Left forelimb (tissue), 1 donor: ENCODE measurements around the gene HMGN4.
A peak's percentile ranks its signal among the peaks of the same experiment; 100 is the strongest.

Experiments used
- DNase-seq: peaks from one replicate; pipeline ENCODE4 v3.0.0-alpha.2; 2018; ENCODE audit warnings: low spot score

Gene HMGN4

DNA sequence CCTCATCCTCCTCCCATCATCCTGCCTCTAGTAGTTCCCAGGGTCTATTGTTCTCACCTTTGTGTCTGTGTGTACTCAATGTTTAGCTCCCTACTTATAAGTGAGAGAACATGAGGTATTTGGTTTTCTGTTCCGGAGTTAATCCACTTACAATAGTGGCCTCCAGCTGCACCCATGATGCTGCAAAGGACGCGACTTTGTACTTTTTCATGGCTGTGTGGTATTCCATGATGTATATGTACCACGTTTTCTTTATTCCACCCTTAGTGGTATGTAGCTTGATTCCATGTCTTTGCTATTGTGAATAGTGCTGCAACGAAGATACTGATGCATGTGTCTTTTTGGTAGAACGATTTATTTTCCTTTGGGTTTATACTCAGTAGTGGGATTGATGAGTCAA lies 40.1 kb downstream of the HMGN4 start:
- DNase-seq = no peak

DNA sequence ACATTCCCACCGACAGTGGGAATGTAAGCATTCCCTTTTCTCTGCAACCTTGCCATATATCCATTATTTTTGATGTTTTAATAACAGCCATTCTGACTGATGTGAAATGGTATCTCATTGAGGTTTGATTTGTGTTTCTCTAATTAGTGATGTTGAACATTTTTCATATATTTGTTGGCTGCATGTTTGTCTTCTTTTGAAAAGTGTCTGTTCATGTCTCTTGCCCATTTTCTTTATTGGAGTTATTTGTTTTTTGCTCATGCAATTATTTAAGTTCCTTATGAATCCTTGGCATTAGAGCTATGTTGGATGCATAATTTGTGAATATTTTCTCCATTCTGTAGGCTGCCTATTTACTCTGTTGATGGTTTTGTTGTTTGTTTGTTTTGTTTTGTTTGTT lies 40.6 kb downstream of the HMGN4 start:
- DNase-seq = no peak

DNA sequence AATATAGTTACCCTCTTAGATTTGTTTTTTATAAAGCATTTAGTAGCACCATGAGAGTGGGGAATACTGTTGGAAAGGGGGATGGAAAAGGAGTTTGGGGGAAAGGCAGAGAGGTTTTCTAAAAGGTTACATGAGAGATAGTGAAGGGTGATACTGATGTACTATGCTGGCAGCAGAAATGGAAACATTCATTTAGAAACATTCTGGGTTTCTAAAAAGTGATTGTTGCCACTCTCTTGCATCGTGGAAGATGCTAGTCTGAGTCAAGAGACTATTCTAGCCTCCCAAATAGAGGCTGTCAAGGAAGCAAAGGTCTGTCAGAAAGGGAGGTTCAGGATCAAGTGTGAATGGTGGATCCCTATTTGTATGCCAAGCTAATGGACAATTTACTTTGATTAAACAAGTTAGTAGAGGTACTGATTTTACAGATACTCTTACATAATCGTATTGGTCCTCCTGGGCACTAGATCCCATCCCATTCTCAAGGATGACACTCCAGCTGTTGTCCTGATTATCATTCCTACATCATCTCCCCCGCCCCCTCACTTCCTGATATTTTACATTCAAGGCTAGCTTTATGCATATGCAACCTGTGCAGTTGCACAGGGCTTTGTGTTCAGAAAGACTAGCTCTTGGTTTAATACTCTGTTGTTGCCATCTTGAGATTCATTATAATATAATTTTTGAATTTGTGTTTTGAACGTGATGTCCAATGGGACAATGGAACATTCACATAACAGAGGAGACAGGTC lies 43.2 kb downstream of the HMGN4 start:
- no peak for DNase-seq

DNA sequence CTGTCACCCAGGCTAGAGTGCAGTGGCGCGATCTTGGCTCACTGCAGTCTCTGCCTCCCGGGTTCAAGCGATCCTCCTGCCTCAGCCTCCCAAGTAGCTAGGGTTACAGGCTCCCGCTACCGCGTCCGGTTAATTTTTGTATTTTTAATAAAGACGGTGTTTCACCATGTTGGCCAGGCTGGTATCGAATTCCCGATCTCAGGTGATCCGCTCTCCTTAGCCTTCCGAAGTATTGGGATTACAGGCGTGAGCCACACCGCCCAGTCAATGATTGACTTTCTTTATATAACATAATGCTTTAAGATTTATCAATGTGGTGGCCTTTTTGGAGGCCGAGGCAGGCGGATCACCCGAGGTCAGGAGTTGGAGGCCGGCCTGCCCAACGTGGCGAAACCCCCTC lies 50.8 kb downstream of the HMGN4 start:
- DNase-seq = no peak

DNA sequence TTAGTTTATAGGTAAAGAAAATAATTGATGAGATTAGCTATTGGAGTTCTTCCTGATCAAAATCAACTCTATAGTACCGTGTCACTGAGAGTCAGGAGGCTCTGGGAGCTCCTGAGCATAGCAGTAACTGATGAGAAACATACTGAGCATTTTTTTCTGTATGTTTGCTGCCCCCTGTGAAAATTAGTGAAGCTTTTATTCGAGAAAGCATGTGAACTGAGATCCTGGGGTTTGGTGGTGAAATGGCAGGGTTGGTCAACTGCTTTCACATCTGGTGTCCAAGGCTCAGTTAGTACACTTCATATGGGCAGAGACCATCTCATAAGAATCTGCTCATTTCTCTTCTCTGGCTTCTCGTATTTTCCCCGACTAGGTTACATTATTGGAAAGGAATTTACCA lies 54.5 kb downstream of the HMGN4 start:
- no peak for DNase-seq

DNA sequence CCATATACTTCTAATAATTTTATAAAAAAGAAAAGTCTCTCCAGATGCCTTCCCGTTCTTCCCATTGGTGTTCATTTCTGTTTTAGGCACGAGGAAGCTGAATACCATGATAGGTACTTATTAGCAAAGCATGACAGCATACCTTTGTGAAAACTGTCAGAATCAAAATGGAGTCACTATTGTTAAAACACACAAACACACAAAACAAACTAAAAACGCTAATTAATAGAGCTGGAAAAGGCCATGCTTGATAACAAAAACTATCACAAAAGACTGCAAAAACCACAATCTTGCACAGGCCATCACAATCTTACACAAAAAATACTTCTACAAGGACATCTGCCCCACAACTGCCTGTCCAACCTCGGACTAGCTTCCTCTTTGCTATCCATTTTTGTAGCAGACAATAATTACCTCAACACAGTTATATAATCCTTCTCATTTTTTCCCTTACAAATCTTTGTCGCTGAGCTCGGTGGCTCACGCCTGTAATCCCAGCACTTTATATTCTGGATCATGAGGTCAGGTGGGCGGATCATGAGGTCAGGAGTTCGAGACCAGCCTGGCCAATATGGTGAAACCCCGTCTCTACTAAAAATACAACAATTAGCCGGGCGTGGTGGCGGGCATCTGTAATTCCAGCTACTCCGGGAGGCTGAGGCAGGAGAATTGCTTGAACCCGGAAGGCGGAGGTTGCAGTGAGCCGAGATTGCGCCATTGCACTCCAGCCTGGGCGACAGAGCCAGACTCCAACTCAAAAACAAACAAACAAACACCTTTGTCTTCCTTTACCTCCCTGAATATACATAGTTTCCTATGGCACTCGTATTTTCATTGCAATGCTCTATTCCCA lies 55.3 kb downstream of the HMGN4 start:
- DNase-seq = no peak

DNA sequence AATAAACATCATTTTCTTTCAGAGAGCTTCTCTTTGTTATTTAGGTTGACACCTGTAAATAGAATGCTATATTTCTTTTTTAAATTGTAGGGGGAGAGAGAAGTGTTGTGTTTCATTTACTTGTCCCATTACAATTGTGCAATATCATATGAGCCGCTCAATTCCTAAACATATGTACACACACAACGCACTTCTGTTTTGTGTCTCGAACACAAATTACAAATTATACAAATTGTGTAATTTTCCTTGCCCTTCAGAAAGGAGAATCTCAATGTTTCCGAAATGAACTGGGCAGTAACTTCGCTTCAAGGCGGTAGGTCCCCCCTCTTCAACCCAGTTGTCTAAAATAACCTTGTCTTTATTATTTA lies 55.9 kb downstream of the HMGN4 start:
- DNase-seq = no peak

DNA sequence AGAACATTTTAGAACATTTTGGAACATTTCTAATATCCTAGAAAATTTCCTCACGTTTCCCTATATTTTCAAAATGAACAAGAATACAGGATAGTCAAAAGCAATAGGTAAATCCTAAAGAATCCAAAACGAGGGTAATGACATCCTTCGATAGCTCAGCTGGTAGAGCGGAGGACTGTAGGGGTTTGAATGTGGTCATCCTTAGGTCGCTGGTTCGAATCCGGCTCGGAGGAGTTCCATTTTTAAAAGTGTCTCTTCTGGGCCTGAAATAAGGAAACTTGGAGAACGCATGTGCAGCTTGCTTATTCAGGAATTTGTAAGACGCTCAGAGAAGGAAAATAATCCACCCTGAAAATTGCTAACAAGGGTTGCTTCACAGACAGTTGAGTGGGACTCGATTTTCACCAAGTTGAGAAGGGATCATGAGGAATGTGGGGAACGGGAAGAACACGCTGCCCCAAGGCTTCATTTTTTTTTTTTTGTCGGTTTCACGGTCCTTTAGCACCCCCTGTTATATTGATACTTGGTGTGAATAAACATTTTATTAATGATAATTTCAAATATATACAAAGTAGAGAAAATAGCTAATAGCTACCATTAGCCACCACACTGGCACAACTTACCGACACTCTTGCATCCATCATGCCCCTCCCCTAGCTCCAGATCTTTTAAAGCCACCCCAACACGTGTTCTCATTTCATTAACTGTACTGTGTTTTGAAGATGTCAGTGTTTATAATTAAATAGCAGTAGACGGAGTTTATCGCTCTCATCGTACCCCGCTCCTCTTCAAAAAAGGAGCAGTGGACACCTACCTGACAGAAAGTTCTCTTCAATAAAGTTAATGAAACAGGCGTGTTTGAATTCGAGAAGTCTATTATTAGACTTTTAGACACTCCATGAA lies 56.8 kb downstream of the HMGN4 start:
- no peak for DNase-seq

DNA sequence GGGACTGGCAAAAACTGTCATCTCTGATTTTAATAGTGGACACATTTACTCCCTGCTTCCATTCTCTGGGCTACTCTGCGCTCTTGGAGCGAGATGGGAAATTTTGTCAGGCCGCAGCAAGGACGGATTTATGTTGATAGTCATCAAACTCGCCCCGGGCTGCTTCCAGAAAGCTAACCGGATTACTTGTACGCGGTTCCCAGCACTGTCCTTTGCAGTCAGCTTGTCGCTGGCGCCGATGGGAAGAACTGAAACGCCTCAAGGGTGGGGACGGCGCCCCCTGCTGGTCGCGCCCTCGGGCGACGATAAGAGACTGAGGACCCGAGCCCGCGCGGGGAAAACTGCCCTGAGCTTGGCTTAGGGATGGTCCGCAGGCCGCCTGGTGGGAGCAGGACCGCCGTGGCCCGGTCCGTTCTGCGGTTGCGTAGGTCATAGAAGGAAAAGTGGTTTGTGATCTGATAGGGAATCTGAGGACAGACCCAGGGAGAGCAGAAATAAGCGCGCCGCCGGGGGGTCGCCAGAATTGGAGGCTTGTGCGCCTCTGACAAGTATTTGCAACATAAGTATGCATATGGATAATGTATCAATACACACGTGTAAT lies 57.6 kb downstream of the HMGN4 start:
- DNase-seq = peak; percentile 91
